GM21576 (cell line): ENCODE measurements around the gene HYAL1.
"Not testable (repeated sequence)": the region's sequence is repeated elsewhere in the genome, so short reads cannot be mapped to it uniquely, and the experiment has no call there.

Experiments used
- ATAC-seq: cut with Tn5 transposase; IDR thresholded peaks from one replicate; pipeline ENCODE4 v1.9.1; 2021; ENCODE audit warnings: mild to moderate bottlenecking, moderate library complexity; ENCODE audit not compliant: unreplicated experiment

Gene HYAL1

GRCh38 chr3:50263478-50264382, 39.6 kb downstream of the HYAL1 start:
- no peak for ATAC-seq

- no peak for ATAC-seq
Measured at GRCh38 chr3:50262778-50263177, 40.6 kb downstream of the HYAL1 start.

GRCh38 chr3:50262200-50262599, 41.2 kb downstream of the HYAL1 start:
- ATAC-seq = not testable (repeated sequence)

GRCh38 chr3:50261505-50261904, 41.9 kb downstream of the HYAL1 start:
- ATAC-seq = no peak

GRCh38 chr3:50260942-50261441, 42.4 kb downstream of the HYAL1 start:
- no peak for ATAC-seq

GRCh38 chr3:50260027-50260941, 43.1 kb downstream of the HYAL1 start:
- peak; percentile 87 for ATAC-seq

GRCh38 chr3:50259432-50260026, 43.8 kb downstream of the HYAL1 start:
- peak; percentile 24 for ATAC-seq

- ATAC-seq = no peak
Measured at GRCh38 chr3:50258979-50259378, 44.4 kb downstream of the HYAL1 start.

- no peak for ATAC-seq
Measured at GRCh38 chr3:50258029-50258680, 45.2 kb downstream of the HYAL1 start.

- ATAC-seq = no peak
Measured at GRCh38 chr3:50256978-50257890, 46.1 kb downstream of the HYAL1 start.

GRCh38 chr3:50255251-50255615, 48.1 kb downstream of the HYAL1 start:
- no peak for ATAC-seq

- no peak for ATAC-seq
Measured at GRCh38 chr3:50254577-50255250, 48.7 kb downstream of the HYAL1 start.

- ATAC-seq = no peak
Measured at GRCh38 chr3:50251220-50251619, 52.2 kb downstream of the HYAL1 start.

- ATAC-seq = no peak
Measured at GRCh38 chr3:50250514-50250913, 52.9 kb downstream of the HYAL1 start.
